GM18867 (cell line): ENCODE measurements around the gene PTP4A1.

ENCODE experiments used
- ATAC-seq: cut with Tn5 transposase; IDR thresholded peaks from one replicate; pipeline ENCODE4 v1.9.1; 2021; ENCODE audit warnings: mild to moderate bottlenecking, moderate library complexity; ENCODE audit not compliant: unreplicated experiment

The PTP4A1 gene

DNA sequence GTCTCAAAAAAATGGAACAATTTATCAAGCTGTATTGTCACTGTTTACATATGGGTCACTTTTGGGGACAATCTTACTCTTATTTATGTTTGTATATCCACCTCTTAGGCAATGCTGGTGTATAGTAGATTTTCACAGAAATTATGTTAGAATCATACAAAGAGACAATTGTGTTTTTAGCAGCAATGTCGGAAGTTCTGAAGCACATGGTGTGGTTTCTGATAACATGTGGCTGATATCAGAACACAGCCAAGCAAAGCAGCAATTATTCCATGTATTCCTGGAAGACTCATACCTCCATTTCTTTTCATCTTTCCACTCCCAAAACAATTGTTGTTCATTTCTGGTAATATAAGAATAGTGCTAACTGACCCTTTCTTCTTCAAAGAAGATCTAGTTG, 17.5 kb upstream of the PTP4A1 start:
- no peak for ATAC-seq

DNA sequence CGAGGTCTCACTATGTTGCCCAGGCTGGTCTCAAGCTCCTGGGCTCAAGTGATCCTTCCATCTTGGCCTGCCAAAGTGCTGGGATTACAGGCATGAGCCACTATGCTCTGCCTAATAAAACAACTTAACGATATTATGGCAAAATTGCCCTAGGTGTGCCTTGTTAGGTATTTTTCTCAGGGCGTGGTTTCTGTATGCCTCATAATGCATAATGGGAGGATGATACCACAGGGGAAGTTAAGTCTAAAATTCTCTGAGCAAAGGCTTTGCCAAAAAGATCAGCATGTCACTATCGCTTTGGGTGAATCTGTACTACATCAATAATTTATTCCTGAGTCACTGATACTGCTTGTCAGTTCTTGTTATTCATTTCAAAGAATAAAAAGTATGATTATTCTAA, 15.9 kb upstream of the PTP4A1 start:
- ATAC-seq = no peak

DNA sequence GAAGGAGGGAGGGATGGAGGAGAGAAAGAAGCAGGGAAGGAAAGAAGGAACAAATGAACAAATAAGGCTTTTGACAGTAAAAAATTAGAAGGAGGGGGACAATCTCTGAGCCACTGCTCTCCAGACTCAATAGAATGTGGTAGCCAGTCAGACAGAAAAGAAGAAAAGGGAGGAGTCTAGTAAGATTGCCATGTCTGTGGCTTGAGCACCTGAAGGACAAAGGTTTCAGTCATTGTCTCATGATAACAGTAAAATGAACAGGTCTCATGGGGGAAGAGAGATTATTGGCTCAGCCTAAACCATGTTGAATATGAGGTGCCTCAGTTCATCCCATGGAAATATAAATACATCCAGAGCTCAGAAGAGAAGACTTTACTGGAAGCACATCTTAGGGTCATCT, 14.0 kb upstream of the PTP4A1 start:
- ATAC-seq = peak; percentile 76

DNA sequence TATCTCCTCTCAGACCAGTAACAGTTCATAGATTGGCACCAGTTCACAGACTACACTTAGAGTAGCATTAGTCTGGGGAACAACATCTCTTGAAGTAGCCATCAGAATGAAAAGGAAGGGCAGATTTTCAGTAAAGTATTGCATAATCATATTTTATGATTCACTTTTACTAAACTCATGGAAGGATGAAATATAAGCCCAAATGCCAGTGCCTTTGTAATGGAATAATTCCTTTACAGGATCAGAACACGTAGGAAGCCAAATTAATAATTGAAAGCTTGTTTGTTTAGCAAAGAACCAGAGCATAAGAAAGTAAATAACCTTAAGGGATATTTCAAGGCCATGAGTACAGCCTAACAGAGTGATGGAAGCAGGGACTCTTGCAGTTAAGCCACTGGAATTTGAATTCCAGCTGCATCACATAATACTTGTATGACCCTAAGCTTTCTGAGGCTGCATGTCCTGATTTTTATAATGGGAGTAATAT, 11.4 kb upstream of the PTP4A1 start:
- no peak for ATAC-seq

DNA sequence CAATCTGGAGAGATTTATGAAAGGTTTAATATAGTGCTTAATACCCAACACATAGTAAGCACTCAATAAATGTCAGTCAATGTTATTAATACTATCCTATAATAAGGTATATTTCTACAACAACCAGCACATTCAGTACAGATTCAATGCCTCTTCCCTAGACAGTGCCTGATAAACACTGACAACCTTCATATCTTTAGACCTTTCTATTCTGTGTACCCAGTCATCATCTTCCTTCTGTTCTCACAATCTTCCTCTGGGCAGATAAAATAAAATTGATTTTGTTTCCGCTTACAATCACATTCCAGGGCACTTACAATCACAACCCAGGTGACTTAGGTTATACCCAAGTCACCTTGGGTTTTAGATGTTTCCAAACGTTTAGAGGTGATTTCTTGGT, 11.0 kb upstream of the PTP4A1 start:
- ATAC-seq = no peak

DNA sequence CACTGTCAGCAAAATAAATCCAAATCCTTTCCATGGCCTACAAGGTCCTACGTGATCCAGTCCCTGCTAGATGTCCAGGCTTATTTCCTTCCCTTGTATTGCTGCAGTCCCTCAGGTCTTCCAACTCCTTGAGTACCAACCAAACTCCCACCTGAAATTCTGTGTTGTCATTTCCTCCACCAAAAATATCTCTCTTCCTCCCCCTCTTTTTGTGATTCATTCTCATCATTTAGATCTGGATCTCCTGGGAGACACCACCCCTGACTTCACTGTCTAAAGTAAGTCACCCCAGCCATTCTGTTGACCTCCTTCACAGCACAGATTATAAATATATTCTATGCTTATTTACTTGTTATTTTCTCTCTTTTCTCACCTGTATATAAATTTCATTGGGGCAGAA, 9.0 kb upstream of the PTP4A1 start:
- ATAC-seq = no peak

DNA sequence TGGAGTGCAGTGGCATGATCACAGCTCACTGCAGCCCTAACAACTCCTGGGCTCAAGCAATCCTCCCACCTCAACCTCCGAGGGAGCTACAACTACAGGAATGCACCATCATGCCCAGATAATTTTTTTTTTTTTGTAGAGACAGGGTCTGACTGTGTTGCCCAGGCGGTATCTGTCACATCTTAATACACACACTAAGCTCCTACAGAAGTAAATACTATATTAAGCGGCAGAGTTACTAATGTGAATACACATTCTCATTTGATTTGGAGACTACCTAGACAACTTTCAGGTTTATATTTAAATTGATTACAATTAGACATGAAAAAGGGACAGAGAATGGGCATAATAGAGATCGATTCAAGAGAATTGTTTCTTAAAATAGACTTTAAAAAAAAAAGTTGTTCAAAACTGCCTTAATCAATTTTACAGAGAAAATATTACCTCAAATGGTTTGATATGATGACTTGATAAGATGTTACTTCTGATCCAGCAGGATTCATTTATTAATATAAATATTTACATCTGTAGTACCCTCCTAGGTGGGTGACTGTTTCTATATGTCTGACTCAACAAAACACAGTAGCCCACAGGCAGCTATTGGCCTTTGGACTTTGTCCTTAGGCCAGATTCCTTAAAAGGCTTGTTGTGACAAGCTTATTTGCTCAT, 7.1 kb upstream of the PTP4A1 start:
- no peak for ATAC-seq

DNA sequence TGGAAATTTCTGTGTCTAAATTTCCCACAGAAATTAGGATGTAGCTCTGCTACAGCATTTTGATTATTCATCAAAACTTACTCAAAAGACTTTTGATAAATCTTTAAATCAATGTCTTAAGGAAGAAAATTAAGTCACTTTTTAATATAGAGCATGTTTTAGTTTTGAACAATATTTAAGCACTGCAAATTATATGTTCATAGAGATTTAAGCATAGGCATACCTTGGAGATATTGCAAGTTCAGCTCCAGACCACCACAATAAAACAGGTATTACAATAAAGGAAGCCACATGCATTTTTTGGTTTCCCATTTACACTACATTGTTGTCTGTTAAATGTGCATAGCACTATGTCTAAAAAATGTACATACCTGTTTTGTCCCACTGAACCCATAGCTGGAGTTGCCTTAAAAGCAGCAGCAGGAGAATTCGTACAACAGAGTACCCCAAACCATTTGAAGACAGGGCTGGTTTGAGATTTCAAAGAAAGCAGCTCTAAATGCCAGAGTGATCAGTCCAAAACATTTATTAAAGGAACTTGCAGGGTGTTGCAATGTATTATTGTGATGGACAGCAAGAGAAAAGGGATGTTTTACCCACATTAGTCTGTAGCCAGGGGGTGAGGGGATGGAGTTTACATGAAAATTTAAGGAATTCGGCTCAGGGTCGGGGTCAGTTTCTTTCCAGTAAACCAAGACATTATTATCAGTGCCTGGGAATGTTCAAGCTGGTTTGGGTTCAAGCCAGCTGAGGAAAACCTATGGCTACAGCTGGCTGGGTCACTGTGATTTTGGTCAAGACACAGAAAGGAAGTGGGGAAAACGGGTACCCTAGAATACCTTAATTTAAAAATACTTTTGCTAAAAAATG, 6.3 kb upstream of the PTP4A1 start:
- no peak for ATAC-seq

DNA sequence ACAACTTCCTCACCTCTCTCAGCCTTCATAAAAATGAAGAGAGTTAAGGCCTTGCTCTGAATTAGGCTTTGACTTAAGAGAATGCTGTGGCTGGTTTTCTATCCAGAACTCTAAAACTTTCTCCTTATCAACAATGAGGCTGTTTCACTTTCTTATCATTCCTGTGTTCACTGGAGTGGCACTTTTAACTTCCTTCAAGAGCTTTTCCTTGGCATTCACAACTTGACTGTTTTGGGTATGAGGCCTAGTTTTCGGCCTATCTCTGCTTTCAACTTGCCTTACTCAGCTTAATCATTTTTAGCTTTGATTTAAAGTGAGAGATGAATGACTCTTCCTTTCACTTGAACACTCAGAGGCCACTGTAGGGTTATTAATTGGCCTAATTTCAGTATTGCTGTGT, 4.3 kb upstream of the PTP4A1 start:
- ATAC-seq = no peak

DNA sequence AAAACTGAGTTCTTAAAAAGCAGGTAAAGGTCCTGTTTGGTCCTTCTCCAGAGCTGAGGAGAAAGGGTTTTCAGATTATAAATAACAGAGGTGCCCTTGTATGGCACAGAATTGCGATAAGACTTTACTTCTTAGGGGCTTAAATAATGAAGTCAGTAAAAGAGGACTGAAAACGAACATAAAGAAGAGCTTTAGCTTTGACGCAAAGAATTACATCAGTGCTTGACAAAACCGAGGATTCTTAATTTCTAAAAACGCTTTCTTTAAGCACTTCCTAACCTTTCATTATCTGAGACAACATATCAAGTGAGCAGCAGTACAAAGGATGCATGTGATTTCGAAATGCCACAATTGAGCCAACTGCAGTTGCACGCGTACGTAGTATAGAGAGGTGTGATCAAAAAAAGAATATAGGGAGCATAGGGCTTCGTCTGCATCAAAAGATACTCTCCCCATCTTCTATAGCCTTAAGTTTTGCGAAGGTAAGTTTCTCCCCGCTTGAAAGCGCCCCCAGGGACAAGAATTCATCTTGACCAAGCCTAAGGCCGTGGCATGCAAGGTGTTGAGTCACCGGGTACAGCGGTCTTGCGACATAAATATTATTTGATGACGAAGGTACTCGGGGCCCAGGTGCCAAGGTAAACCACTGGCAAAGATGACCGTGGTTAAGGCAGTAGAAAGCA, 778 bp upstream of the PTP4A1 start:
- peak; percentile 3 for ATAC-seq

DNA sequence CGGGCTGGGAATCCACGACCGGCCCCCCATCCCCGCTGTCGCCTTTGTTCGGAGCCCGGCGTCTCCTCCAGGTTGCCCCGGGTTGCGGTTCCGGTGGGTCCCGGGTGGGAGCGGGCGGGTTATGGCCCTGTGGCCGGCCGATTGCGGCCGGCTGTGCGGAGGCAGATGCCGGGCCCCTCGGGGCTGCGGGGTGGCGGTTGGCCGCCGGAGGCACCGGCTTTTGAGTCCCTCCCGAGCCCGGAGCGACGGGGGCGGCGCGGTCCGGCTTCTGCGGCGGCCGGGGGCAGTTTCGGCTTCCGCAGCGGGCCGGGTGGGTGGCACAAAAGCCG, 431 bp downstream of the PTP4A1 start:
- ATAC-seq = peak; percentile 1

DNA sequence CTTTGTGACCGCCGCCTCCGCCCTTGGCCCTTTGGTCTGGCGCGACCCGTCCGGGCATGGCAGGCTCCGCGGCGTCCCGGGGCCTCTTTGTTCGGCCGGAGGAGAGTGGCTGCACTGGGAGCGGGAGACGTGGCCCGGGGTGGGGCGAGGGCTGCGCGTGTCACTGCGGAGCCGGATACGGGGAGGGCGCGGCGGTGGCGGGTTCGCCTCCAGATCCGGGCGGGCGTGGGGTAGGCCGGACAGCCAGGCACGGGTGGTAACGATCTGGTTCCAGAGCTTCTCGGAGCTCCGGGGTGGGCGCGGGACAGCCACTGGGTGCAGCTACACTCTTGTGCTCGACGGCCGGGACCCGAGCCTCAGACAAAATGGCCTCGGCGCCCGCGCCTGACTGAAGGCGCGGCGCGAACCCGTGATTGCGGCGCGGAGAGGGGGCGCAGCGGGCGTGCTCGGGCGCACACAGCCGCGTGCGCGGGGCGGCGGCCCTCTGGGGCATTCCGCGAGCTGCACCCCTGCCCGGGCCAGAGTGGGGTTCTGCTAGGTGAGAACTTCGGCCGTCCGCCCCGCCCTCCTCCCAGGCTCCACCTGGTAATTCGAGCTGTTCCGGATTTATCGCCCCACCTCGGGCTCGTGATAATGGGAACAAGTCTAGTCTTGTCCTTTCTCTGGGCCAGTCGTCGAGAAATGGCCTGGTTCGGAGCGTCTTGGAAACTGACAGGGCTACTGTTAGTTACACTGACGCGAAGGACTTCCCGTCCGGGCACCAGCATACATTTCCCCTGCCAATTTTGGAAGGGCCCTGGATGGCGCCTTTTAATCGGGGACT, 1.0 kb downstream of the PTP4A1 start:
- ATAC-seq = peak; percentile 58

DNA sequence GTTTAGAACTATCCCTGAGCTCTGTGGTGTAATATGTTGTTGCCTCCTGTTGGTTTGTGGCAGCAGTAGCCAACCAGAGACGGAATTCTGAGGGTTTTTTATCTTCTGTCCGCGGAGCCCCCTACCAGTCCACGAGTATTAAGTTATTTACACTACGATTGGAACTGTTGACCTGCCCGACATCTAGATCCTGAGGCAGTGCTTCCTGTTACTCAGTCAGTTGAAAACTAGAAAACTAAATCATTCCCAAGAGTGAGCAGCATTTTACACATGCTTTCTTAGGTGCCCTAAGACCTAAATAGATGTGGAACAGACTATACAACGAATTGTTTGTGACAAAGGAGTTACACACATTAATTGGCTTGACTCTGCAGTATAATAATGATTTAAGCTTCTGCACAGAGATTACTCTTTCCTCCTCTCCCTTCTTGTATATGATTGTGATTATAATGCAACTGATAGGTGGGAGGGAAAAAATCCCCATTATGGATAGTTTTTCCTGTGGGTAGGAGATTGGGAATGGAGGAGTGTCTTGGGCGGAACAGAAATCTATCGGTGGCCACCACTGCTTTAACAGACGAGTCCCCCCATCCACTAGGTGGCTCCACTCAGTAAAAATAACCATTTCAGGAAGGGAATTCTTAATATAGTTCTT, 1.7 kb downstream of the PTP4A1 start:
- ATAC-seq = peak; percentile 15

DNA sequence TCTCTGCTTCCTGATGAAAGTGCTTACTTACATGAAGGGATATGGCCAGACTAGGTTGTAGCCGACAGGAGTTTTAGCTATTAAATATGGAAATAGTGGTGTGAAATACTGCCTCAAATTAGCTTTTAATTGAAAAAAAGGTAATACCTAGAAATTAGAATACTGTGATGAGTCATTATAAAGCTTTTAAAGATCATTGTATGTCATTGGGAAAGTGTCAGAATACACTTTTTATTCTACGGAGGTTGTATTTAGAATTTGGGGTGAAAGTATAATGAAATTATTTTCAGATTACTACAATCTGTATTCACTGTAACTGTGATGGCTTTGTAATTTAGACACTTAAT, 2.2 kb downstream of the PTP4A1 start:
- ATAC-seq = no peak

DNA sequence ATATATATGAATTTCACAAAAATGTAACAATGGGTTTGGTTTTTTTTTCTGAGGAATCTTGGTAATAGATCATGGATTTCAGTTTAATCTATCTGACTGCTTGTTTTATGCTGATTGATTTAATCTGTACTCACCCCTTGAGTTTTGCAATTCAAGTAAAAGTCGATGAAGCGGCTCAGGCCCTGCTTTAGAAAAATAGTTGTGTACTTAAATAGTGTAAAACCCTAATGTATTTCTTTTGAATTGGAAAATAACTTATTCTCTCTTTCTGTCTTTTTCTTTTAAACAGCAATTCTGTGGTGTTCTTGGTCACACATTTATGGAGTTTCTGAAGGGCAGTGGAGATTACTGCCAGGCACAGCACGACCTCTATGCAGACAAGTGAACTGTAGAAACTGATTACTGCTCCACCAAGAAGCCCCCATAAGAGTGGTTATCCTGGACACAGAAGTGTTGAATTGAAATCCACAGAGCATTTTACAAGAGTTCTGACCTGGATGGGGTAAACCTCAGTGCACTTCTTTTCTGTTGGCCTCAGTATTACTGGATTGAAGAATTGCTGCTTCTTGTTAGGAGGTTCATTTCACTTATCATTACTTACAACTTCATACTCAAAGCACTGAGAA, 4.0 kb downstream of the PTP4A1 start:
- no peak for ATAC-seq

DNA sequence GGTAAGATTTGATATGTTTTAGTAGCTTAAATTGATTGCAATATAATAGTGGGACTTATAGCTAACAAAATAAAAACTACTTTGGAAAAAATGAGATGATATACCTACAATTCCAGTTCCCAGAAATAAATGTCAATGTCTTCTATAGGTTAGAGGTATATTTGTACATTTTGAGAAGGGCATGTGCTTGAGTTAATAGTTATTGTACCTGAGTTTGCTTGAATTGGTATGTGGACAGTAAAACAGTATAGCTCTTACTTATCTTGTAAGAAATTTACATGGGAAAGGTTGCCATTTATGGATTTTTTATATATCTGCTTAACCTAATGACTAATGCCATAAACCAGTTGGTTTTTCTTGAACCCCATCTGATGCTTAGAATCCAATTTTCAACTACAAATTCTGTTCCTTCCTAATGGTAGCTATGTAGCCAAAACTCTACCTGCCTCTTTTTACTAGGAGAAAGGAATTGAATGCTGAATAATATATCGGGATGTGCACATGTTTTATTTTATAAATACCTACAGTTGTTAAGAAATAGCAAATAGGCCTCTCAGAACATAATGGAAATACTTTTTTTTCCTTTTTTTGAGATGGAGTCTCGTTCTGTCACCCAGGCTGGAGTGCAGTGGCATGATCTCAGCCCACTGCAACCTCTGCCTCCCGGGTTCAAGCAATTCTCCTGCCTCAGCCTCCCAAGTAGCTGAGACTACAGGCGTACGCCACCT, 4.9 kb downstream of the PTP4A1 start:
- no peak for ATAC-seq

DNA sequence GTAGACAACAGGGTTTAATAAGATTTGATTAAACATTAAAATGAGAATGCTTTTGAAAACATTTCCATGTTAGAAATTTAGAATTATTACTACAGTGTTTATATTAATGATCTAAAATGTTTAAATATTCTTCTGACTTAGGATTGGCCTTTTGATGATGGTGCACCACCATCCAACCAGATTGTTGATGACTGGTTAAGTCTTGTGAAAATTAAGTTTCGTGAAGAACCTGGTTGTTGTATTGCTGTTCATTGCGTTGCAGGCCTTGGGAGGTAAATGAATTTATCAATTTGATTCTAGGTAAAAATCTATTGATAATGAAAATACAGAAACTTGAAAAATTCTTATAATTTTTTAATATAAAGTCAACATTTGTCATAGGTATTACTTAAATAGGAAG, 6.5 kb downstream of the PTP4A1 start:
- no peak for ATAC-seq

DNA sequence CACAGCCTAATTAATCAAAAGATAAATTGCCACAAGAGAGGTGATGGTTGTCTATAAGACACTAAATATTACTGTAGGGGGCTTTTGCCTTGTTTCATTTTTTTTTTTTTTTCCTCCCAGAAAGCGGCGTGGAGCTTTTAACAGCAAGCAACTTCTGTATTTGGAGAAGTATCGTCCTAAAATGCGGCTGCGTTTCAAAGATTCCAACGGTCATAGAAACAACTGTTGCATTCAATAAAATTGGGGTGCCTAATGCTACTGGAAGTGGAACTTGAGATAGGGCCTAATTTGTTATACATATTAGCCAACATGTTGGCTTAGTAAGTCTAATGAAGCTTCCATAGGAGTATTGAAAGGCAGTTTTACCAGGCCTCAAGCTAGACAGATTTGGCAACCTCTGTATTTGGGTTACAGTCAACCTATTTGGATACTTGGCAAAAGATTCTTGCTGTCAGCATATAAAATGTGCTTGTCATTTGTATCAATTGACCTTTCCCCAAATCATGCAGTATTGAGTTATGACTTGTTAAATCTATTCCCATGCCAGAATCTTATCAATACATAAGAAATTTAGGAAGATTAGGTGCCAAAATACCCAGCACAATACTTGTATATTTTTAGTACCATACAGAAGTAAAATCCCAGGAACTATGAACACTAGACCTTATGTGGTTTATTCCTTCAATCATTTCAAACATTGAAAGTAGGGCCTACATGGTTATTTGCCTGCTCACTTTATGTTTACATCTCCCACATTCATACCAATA, 7.8 kb downstream of the PTP4A1 start:
- ATAC-seq = no peak

DNA sequence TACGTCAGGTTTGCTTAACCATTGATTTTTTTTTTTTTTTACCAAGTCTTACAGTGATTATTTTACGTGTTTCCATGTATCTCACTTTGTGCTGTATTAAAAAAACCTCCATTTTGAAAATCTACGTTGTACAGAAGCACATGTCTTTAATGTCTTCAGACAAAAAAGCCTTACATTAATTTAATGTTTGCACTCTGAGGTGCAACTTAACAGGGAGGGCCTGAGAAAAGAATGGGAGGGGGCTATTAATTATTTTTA, 8.4 kb downstream of the PTP4A1 start:
- no peak for ATAC-seq
